Uterus (tissue), 4 donors: ENCODE data around the gene TSPAN18. TPM values are rescaled to one million over a fixed set of nuclear protein-coding genes. Genes with fewer than 3 reads are reported as not detected.

ENCODE experiments used
- DNase-seq, 2 donors: peaks; one replicate each; pipeline ENCODE4 v3.0.0-alpha.2; 2019 to 2020
- H3K27ac ChIP-seq, 2 donors: fragments of 200-600 bp; sonication (generic); 1 replicate in 1 of 2; 2 replicates in 1 of 2; pipeline ENCODE4 v1.5.1; 2016 to 2018
- H3K27me3 ChIP-seq, 2 donors: fragments of 200-600 bp; sonication (generic); one replicate each; pipeline ENCODE4 v1.5.1; 2018 to 2019; ENCODE audit warnings: control low read depth in 1 of 2
- H3K36me3 ChIP-seq, 2 donors: fragments of 200-600 bp; sonication (generic); one replicate each; pipeline ENCODE4 v1.5.1; 2019; ENCODE audit warnings: control low read depth in 1 of 2
- H3K4me1 ChIP-seq, 2 donors: fragments of 200-600 bp; sonication (generic); one replicate each; pipeline ENCODE4 v1.5.1; 2018 to 2019; ENCODE audit warnings: control low read depth in 1 of 2
- H3K4me3 ChIP-seq, 2 donors: fragments of 200-600 bp; sonication (generic); 1 replicate in 1 of 2; 2 replicates in 1 of 2; pipeline ENCODE4 v1.5.1; 2018 to 2019; ENCODE audit warnings: mild to moderate bottlenecking in 1 of 2
- H3K9me3 ChIP-seq, 2 donors: fragments of 200-600 bp; sonication (generic); one replicate each; pipeline ENCODE4 v1.5.1; 2019; ENCODE audit warnings: control low read depth in 1 of 2
- CTCF ChIP-seq, 4 experiments: fragments of 200-600 bp in 2 of 4; fragments of 450-650 bp in 2 of 4; sonication (generic) in 2 of 4; IDR thresholded peaks; one replicate each; pipeline ENCODE4 v1.5.1; 2016 to 2019; ENCODE audit warnings: antibody characterized with exemption in 4 of 4, mild to moderate bottlenecking in 2 of 4, moderate library complexity in 1 of 4
- POLR2A ChIP-seq, 2 donors: fragments of 450-650 bp; IDR thresholded peaks; one replicate each; pipeline ENCODE4 v1.6.1; 2016; ENCODE audit warnings: antibody characterized with exemption in 2 of 2, mild to moderate bottlenecking in 1 of 2, moderate library complexity in 1 of 2
- intact Hi-C: fragments of 100-400 bp; cut with DNase I; formaldehyde crosslinking; loops from one replicate; pipeline ENCODE4 v1.15.1; 2023; ENCODE audit warnings: low total_unique reads
- total RNA-seq, 4 donors: library from RNA; depleted of rRNA in 3 of 4; stranded (reverse); fragments of >200 nt in 3 of 4; gene quantifications; one replicate each; pipeline versions ENCODE4 v1.1.0 to v1.2.4, GENCODE V29; 2014 to 2023
- donor health status: DM: yes; HTN: yes; CAD: no.

TSPAN18 gene
- total RNA-seq, 4 donors from 2014 or later, result 1.2 to 117 (median 20.1) TPM

GRCh38 chr11:44934735-44935250 is 208.0 kb downstream of the TSPAN18 start:
- no peaks in the 10 kb centered on the region for H3K27me3 ChIP-seq
- DNase-seq, result no peak
- H3K36me3 ChIP-seq, result no peaks in the 10 kb centered on the region
- TF ChIP-seq CTCF (IDR thresholded peaks at IDR 0.05), result no peak
- TF ChIP-seq POLR2A (IDR thresholded peaks at IDR 0.05), result no peak
- H3K4me1 ChIP-seq, result no peaks in the 10 kb centered on the region
- no peak overlapping the region for H3K27ac ChIP-seq
- intact Hi-C loops, result loop anchor here (2.0 kb wide), 1 partner anchor 170 kb away; no protein-coding TSS in a partner anchor
- no peaks in the 10 kb centered on the region for H3K9me3 ChIP-seq
- no peak overlapping the region for H3K4me3 ChIP-seq

- Histone ChIP-seq H3K4me3 (no peak overlapping the region), H3K27me3 (no peaks in the 10 kb centered on the region), H3K36me3 (no peaks in the 10 kb centered on the region), H3K4me1 (no peaks in the 10 kb centered on the region), H3K9me3 (no peaks in the 10 kb centered on the region), H3K27ac (no peak overlapping the region)
- intact Hi-C loops, result no loop called here
- DNase-seq, result peak; percentile 81 to 83
- TF ChIP-seq POLR2A (IDR thresholded peaks at IDR 0.05), result no peak
- peak; percentile 95 to 97 (median 97) for TF ChIP-seq CTCF (IDR thresholded peaks at IDR 0.05)
Observed at GRCh38 chr11:44936525-44936924, 209.8 kb downstream of the TSPAN18 start.

- TF ChIP-seq POLR2A (IDR thresholded peaks at IDR 0.05) (no peak), CTCF (IDR thresholded peaks at IDR 0.05) (no peak)
- intact Hi-C loops, result no loop called here
- Histone ChIP-seq H3K36me3 (no peaks in the 10 kb centered on the region), H3K4me1 (no peaks in the 10 kb centered on the region), H3K9me3 (no peaks in the 10 kb centered on the region), H3K27me3 (no peaks in the 10 kb centered on the region), H3K4me3 (no peak overlapping the region), H3K27ac (no peak overlapping the region)
- no peak for DNase-seq
Observed at GRCh38 chr11:44936951-44937543, 210.3 kb downstream of the TSPAN18 start.

- no peak for TF ChIP-seq CTCF (IDR thresholded peaks at IDR 0.05)
- no peak for TF ChIP-seq POLR2A (IDR thresholded peaks at IDR 0.05)
- H3K4me3 ChIP-seq, result no peak overlapping the region
- no peak for DNase-seq
Observed at GRCh38 chr11:44938066-44938691, 211.4 kb downstream of the TSPAN18 start.

More at GRCh38 chr11:44938066-44938691, 211.4 kb downstream of the TSPAN18 start:
- Histone ChIP-seq H3K27me3 (no peaks in the 10 kb centered on the region), H3K9me3 (no peaks in the 10 kb centered on the region), H3K27ac (no peak overlapping the region), H3K36me3 (no peaks in the 10 kb centered on the region), H3K4me1 (no peaks in the 10 kb centered on the region)
- intact Hi-C loops, result no loop called here
